Lower leg skin (tissue), 4 donors: ENCODE data around the gene TMEM151A. TPM values are rescaled to one million over a fixed set of nuclear protein-coding genes. Genes with fewer than 3 reads are reported as not detected.
A peak's percentile ranks its signal among the peaks of the same experiment; 100 is the strongest.

Source experiments
- DNase-seq, 2 donors: peaks; one replicate each; pipeline ENCODE4 v3.0.0-alpha.2; 2019; ENCODE audit warnings: low spot score in 2 of 2
- H3K4me3 ChIP-seq: fragments of 200-600 bp; sonication (generic); 2 replicates; pipeline ENCODE4 v1.5.1; 2017; ENCODE audit warnings: mild to moderate bottlenecking, low read depth; ENCODE audit not compliant: poor library complexity, severe bottlenecking
- CTCF ChIP-seq, 3 donors: fragments of 450-650 bp; IDR thresholded peaks; one replicate each; pipeline ENCODE4 v1.5.1; 2016; ENCODE audit warnings: antibody characterized with exemption in 3 of 3, mild to moderate bottlenecking in 3 of 3, moderate library complexity in 2 of 3
- POLR2A ChIP-seq, 2 donors: fragments of 450-650 bp; IDR thresholded peaks; one replicate each; pipeline ENCODE4 v1.6.1; 2016 to 2017; ENCODE audit warnings: antibody characterized with exemption in 2 of 2, mild to moderate bottlenecking in 1 of 2, moderate library complexity in 1 of 2
- WGBS, 2 donors: methylation state at CpG; one replicate each; pipeline ENCODE4 v1.1.5; 2018; 5-methylcytosine and 5-hydroxymethylcytosine counted together
- intact Hi-C: fragments of 100-400 bp; cut with DNase I; formaldehyde crosslinking; loops from one replicate; pipeline ENCODE4 v1.15.0; 2023; ENCODE audit warnings: low total_unique reads
- total RNA-seq, 4 donors: library from RNA; depleted of rRNA; stranded (reverse); fragments of >200 nt; gene quantifications; one replicate each; pipeline ENCODE4 v1.1.0, GENCODE V29; 2016

The TMEM151A gene
- total RNA-seq, 4 donors from 2014 or later, result not detected

DNA sequence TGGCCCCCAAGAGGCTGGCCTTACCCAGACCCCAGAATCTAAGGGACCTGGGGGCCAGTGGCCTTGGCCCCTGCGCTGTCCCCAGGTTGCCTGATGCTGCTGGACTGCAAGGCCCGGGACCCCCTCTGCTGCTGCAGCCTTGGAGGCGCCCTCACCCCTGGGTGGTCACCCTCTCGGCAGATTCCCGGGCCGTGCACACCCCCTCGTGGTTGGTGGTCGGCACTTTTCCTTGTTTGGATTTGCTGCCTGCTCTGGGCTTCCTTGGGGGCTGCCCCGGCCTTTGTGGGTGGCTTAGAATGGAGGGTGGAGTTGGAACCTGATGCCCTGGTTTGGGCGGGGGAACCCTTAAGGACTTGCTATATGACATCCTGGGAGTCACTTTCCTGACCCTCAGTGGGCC lies 39.2 kb downstream of the TMEM151A start:
- peak in 1 of 2 donors; percentile 84 for DNase-seq
- WGBS, 2 donors, result 62 to 72% methylated on average over 9 to 10 of the region's 10 CpGs
- intact Hi-C loops, result no loop called here
- TF ChIP-seq POLR2A (IDR thresholded peaks at IDR 0.05) (no peak), CTCF (IDR thresholded peaks at IDR 0.05) (no peak)
- H3K4me3 ChIP-seq, result no peak overlapping the region

DNA sequence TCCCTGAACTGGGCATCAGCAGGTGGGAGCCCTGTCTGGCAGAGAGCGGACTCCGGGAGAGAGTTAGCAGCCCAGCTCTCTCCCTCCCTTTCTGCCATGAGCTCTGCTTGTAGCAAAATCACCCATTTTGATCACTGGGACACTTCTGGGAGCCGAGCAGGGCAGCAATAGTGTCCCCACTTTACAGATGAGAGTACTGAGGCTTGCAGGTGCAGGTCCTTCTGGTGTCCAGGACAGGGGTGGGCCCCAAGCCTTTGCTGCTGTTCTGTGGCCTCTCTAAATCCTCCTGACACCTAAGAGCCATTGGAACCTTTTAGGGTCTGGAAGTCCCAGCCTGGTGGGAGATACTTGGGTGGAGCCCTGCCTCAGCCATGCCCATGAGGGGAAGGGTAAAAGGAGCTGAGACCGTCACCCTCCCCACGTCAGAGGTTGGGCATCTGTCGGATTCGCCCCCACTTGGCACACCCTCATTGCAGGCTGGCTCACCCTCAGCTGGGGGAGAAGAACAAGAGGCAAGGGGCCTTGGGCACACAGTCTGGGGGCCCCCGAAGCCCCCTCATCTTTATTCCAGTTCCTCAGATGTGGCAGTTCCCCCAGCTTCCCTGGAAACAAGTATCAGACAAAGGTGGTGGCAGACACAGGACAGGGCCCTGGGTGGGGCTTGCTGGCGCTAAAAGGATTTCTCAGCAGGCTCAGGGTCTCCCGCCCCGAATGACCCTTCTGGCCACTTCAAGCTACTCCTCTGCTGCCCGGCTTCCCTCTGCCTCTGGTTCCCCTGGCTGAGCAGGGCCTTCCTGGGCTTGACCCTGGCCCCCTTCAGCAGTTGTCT lies 40.1 kb downstream of the TMEM151A start:
- no peak for DNase-seq
- H3K4me3 ChIP-seq, result no peak overlapping the region
- intact Hi-C loops, result no loop called here
- TF ChIP-seq CTCF (IDR thresholded peaks at IDR 0.05), result no peak
- TF ChIP-seq POLR2A (IDR thresholded peaks at IDR 0.05), result no peak
- 89 to 95% methylated on average over 12 of the region's 12 CpGs for WGBS, 2 donors

DNA sequence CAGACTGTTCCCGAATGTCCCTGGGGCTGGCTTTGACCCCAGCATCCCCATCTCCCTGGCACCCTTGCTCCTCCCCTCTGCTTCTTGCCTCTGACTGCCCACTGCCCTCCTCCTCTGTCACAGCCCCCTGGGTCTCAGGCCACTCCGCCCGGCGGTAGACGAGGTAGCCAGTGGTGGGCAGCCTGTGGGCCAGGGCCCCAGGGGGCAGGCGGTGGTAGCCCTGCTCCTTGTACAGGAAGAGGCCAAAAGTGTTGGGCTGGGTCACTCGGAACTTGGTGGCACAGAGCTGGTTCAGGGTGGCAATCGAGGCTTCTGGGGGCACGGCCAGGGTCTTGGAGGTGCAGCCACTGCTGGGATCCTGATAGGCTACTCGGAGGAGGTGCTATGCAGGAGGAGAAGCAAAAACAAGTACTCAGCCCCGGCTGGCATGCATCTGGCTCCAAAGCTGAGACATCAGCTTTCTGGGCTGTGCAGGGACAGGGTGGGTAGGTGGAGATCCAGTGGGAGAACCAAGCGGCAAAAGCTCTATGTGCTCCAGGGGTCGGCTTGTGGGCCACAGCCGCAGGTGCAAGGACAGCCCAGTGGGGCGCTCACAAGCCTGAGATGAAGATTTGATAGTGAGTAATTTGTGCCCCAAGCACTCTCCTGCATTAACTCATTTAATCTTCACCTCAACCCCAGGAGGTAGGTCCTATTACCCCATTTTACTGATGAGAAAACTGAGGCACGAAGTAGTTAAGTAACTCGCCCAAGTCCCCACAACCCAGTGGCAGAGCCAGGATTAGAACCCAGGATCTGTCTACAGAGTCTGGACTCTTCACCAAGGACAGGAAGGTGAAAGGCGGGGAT lies 40.9 kb downstream of the TMEM151A start:
- intact Hi-C loops, result no loop called here
- TF ChIP-seq POLR2A (IDR thresholded peaks at IDR 0.05) (no peak), CTCF (IDR thresholded peaks at IDR 0.05) (no peak)
- 79 to 80% methylated on average over 18 of the region's 18 CpGs for WGBS, 2 donors
- H3K4me3 ChIP-seq, result no peak overlapping the region
- DNase-seq, result peak in 1 of 2 donors; percentile 83

- TF ChIP-seq CTCF (IDR thresholded peaks at IDR 0.05) (no peak), POLR2A (IDR thresholded peaks at IDR 0.05) (no peak)
Observed at GRCh38 chr11:66333220-66333877, 41.7 kb downstream of the TMEM151A start.

GRCh38 chr11:66333896-66334604 lies 42.4 kb downstream of the TMEM151A start:
- TF ChIP-seq CTCF (IDR thresholded peaks at IDR 0.05), result no peak
- TF ChIP-seq POLR2A (IDR thresholded peaks at IDR 0.05), result no peak
- no peak for DNase-seq
- intact Hi-C loops, result no loop called here
- no peak overlapping the region for H3K4me3 ChIP-seq
- WGBS, 2 donors, result 55 to 72% methylated on average over 25 to 26 of the region's 29 CpGs

More at GRCh38 chr11:66333220-66333877, 41.7 kb downstream of the TMEM151A start:
- H3K4me3 ChIP-seq, result no peak overlapping the region
- intact Hi-C loops, result no loop called here
- 78 to 90% methylated on average over 9 to 14 of the region's 19 CpGs for WGBS, 2 donors
- DNase-seq, result no peak
